Ascending aorta (tissue), 2 donors: ENCODE results near the gene CD3E. TPM values are rescaled to one million over a fixed set of nuclear protein-coding genes. Genes with fewer than 3 reads are reported as not detected.

Experiments
- DNase-seq, 2 donors: peaks; one replicate each; pipeline ENCODE4 v3.0.0-alpha.2; 2019; ENCODE audit warnings: low spot score in 2 of 2
- H3K27ac ChIP-seq, 2 donors: fragments of 200-600 bp; sonication (generic); one replicate each; pipeline ENCODE4 v1.5.1; 2016 to 2017; ENCODE audit warnings: mild to moderate bottlenecking in 1 of 2
- H3K27me3 ChIP-seq: fragments of 200-600 bp; sonication (generic); one replicate; pipeline ENCODE4 v1.5.1; 2017
- H3K36me3 ChIP-seq, 2 donors: fragments of 200-600 bp; sonication (generic); one replicate each; pipeline ENCODE4 v1.5.1; 2016
- H3K4me1 ChIP-seq, 2 donors: fragments of 200-600 bp; sonication (generic); one replicate each; pipeline ENCODE4 v1.5.1; 2016 to 2017; ENCODE audit warnings: mild to moderate bottlenecking in 1 of 2
- H3K4me3 ChIP-seq, 2 donors: fragments of 200-600 bp; sonication (generic); one replicate each; pipeline ENCODE4 v1.5.1; 2016 to 2017; ENCODE audit warnings: mild to moderate bottlenecking in 1 of 2
- H3K9me3 ChIP-seq, 2 donors: fragments of 200-600 bp; sonication (generic); one replicate each; pipeline ENCODE4 v1.5.1; 2016
- intact Hi-C: fragments of 100-400 bp; cut with DNase I; formaldehyde crosslinking; loops from one replicate; pipeline ENCODE4 v1.15.1; 2023
- total RNA-seq: library from RNA; depleted of rRNA; stranded (reverse); fragments of >200 nt; gene quantifications from one replicate; pipeline ENCODE4 v1.1.0, GENCODE V29; 2016
- TF ChIP-seq, protein P1 (sequence below), 3 experiments: fragments of 200-600 bp in 2 of 3; fragments of 450-650 bp in 1 of 3; sonication (generic) in 2 of 3; IDR thresholded peaks; one replicate each; pipeline ENCODE4 v1.5.1; 2016 to 2019; ENCODE audit warnings: antibody characterized with exemption in 3 of 3, mild to moderate bottlenecking in 1 of 3, moderate library complexity in 1 of 3

The CD3E gene
- total RNA-seq, 1 donor from 2014 or later: not detected

- intact Hi-C loops: no loop called here
- no peak for DNase-seq
- Histone ChIP-seq H3K4me1 (no peaks in the 10 kb centered on the region), H3K27me3 (no peaks in the 10 kb centered on the region), H3K9me3 (no peaks in the 10 kb centered on the region), H3K36me3 (no peaks in the 10 kb centered on the region), H3K4me3 (peak within 1 kb of the TSS; percentile 30 to 45), H3K27ac (no peak within 1 kb of the TSS)
- TF ChIP-seq, protein P1, sequence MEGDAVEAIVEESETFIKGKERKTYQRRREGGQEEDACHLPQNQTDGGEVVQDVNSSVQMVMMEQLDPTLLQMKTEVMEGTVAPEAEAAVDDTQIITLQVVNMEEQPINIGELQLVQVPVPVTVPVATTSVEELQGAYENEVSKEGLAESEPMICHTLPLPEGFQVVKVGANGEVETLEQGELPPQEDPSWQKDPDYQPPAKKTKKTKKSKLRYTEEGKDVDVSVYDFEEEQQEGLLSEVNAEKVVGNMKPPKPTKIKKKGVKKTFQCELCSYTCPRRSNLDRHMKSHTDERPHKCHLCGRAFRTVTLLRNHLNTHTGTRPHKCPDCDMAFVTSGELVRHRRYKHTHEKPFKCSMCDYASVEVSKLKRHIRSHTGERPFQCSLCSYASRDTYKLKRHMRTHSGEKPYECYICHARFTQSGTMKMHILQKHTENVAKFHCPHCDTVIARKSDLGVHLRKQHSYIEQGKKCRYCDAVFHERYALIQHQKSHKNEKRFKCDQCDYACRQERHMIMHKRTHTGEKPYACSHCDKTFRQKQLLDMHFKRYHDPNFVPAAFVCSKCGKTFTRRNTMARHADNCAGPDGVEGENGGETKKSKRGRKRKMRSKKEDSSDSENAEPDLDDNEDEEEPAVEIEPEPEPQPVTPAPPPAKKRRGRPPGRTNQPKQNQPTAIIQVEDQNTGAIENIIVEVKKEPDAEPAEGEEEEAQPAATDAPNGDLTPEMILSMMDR (IDR thresholded peaks at IDR 0.05): no peak
Measured at GRCh38 chr11:118263695-118264568, 40.6 kb upstream of the CD3E start, which contains the start of gene MPZL2. Gene MPZL2, minus strand, starts transcription at chr11:118264297. Its CDS starts 144 bp downstream, at chr11:118264153.

- peak overlapping the region in 1 of 2 donors; percentile 14 for H3K27ac ChIP-seq
- no peaks in the 10 kb centered on the region for H3K4me1 ChIP-seq
- intact Hi-C loops: no loop called here
- H3K27me3 ChIP-seq: no peaks in the 10 kb centered on the region
- no peaks in the 10 kb centered on the region for H3K9me3 ChIP-seq
- H3K4me3 ChIP-seq: peak overlapping the region; percentile 30 to 45
- DNase-seq: no peak
- TF ChIP-seq, protein P1 (IDR thresholded peaks at IDR 0.05): no peak
- no peaks in the 10 kb centered on the region for H3K36me3 ChIP-seq
Measured at GRCh38 chr11:118264569-118265465, 39.7 kb upstream of the CD3E start.

- intact Hi-C loops: no loop called here
- Histone ChIP-seq H3K27me3 (no peaks in the 10 kb centered on the region), H3K4me1 (no peaks in the 10 kb centered on the region), H3K27ac (no peak overlapping the region), H3K36me3 (no peaks in the 10 kb centered on the region), H3K9me3 (no peaks in the 10 kb centered on the region), H3K4me3 (no peak overlapping the region)
- DNase-seq: peak in 1 of 2 donors; percentile 63
- TF ChIP-seq, protein P1 (IDR thresholded peaks at IDR 0.05): no peak
Measured at GRCh38 chr11:118265954-118266353, 38.6 kb upstream of the CD3E start.

DNA sequence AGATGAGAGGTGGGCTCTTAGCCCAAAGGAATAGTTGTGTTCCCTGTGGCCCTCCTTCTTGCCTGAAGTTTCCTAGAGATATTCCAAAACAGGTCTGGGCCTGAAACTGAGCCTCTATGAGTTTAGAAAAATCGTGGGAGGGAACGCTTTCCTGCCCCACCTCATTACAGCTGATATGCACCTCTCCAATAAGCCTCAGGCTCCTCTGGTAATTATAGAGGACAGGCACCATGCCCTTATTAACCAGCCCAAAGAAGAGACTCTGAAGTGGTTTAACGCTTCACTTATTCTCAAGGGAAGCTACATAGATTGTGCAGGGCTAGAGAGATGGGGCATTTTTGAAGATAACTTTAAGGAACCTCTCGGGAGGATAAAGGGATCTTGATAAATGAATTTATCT is 37.0 kb upstream of the CD3E start:
- no peak for DNase-seq
- intact Hi-C loops: no loop called here
- TF ChIP-seq, protein P1 (IDR thresholded peaks at IDR 0.05): no peak
- H3K9me3 ChIP-seq: no peaks in the 10 kb centered on the region
- H3K4me1 ChIP-seq: no peaks in the 10 kb centered on the region
- no peaks in the 10 kb centered on the region for H3K27me3 ChIP-seq
- H3K4me3 ChIP-seq: no peak overlapping the region
- no peak overlapping the region for H3K27ac ChIP-seq
- H3K36me3 ChIP-seq: no peaks in the 10 kb centered on the region

DNA sequence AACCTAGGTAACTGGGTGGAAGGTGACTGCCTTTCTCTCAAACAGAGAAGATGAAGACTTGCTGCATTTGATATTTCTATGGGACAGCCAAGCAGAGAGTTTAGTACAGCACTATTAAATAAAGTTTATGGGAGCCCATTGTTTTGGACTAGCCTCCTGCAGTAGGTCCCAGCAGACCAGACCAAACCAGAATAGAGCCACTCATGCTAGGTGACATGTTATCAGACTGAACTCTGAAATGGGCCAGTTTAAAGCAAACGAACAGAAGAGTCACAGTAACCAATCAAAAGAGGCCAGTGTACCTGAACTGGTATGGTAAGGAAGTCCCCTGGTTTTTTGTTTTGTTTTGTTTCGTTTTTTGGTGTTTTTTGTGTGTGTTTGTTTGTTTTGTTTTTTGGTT is 32.5 kb upstream of the CD3E start:
- no peak for DNase-seq
- H3K27ac ChIP-seq: no peak overlapping the region
- no peaks in the 10 kb centered on the region for H3K36me3 ChIP-seq
- TF ChIP-seq, protein P1 (IDR thresholded peaks at IDR 0.05): no peak
- H3K9me3 ChIP-seq: no peaks in the 10 kb centered on the region
- H3K4me1 ChIP-seq: no peaks in the 10 kb centered on the region
- intact Hi-C loops: no loop called here
- H3K27me3 ChIP-seq: no peaks in the 10 kb centered on the region
- H3K4me3 ChIP-seq: no peak overlapping the region
